ENCODE results near the gene CDIPT.

GRCh38 chr16:29899516-29900101, 36.6 kb upstream of the CDIPT start, which contains the start of gene SEZ6L2:
- TF ChIP-seq POLR2A (IDR thresholded peaks at IDR 0.05) (no peak), CTCF (IDR thresholded peaks at IDR 0.05 in 4 of 5, conservative IDR thresholded peaks at IDR 0.05 in 1 of 5) (no peak)

Data from gastrocnemius medialis (tissue), 4 donors.